ENCODE results near the gene SGCE. TPM values are rescaled to one million over a fixed set of nuclear protein-coding genes. Genes with fewer than 3 reads are reported as not detected.

The SGCE gene
- polyA plus RNA-seq, 1 donor = 95.3 TPM

- DNase-seq = no peak
Measured at GRCh38 chr7:94571816-94572215, 84.1 kb downstream of the SGCE start.

GRCh38 chr7:94567396-94567795 lies 88.5 kb downstream of the SGCE start:
- DNase-seq = no peak

- DNase-seq = no peak
Measured at GRCh38 chr7:94565247-94565894, 90.6 kb downstream of the SGCE start.

- no peak for DNase-seq
Measured at GRCh38 chr7:94562525-94562924, 93.4 kb downstream of the SGCE start.

GRCh38 chr7:94561841-94562514 lies 94.0 kb downstream of the SGCE start:
- no peak for DNase-seq

GRCh38 chr7:94559972-94560371 lies 96.0 kb downstream of the SGCE start:
- DNase-seq = no peak

GRCh38 chr7:94557215-94557614 lies 98.7 kb downstream of the SGCE start:
- no peak for DNase-seq

- no peak for DNase-seq
Measured at GRCh38 chr7:94556028-94556427, 99.9 kb downstream of the SGCE start.

GRCh38 chr7:94547126-94547525 lies 108.8 kb downstream of the SGCE start:
- DNase-seq = peak; percentile 22

GRCh38 chr7:94540428-94540827 lies 115.5 kb downstream of the SGCE start:
- no peak for DNase-seq

Other genes with a start within 250 kb of the SGCE start
- gene CASD1, start 146.3 kb downstream of the SGCE start, polyA plus RNA-seq (ENCODE audit: insufficient read length) = 63.4 TPM